ACC112 (cell line): ENCODE data around the gene POLR1B.
A peak's percentile ranks its signal among the peaks of the same experiment; 100 is the strongest.
"Not testable (repeated sequence)": the region's sequence is repeated elsewhere in the genome, so short reads cannot be mapped to it uniquely, and the experiment has no call there.

Experiments used
- H2AFZ ChIP-seq: fragments of 200-600 bp; sonication (generic); one replicate; pipeline ENCODE4 v1.6.0; 2017; ENCODE audit warnings: antibody characterized with exemption, low read length; ENCODE audit not compliant: unreplicated experiment
- H3K27ac ChIP-seq: fragments of 200-600 bp; sonication (generic); 2 replicates; pipeline ENCODE4 v1.5.1; 2014; ENCODE audit warnings: low read depth, mild to moderate bottlenecking, antibody characterized with exemption, low read length, moderate library complexity
- H3K27me3 ChIP-seq: fragments of 200-600 bp; sonication (generic); 2 replicates; pipeline ENCODE4 v1.6.1; 2014; ENCODE audit warnings: mild to moderate bottlenecking, antibody characterized with exemption, low read length, moderate library complexity, mixed read lengths; ENCODE audit not compliant: insufficient read depth
- H3K36me3 ChIP-seq: fragments of 200-600 bp; sonication (generic); 2 replicates; pipeline ENCODE4 v1.6.1; 2016; ENCODE audit warnings: mild to moderate bottlenecking, antibody characterized with exemption, low read length, moderate library complexity, mixed read lengths; ENCODE audit not compliant: insufficient read depth
- H3K4me1 ChIP-seq: fragments of 200-600 bp; sonication (generic); one replicate; pipeline ENCODE4 v1.6.1; 2016; ENCODE audit warnings: low read length, mixed read lengths; ENCODE audit not compliant: insufficient read depth, unreplicated experiment, control insufficient read depth
- H3K4me3 ChIP-seq: fragments of 200-600 bp; sonication (generic); 2 replicates; pipeline ENCODE4 v1.5.1; 2014; ENCODE audit warnings: mild to moderate bottlenecking, low read depth, low read length
- H3K79me2 ChIP-seq: fragments of 200-600 bp; sonication (generic); one replicate; pipeline ENCODE4 v1.6.0; 2016; ENCODE audit warnings: low read length; ENCODE audit not compliant: control insufficient read depth, unreplicated experiment, insufficient read depth

POLR1B gene

DNA sequence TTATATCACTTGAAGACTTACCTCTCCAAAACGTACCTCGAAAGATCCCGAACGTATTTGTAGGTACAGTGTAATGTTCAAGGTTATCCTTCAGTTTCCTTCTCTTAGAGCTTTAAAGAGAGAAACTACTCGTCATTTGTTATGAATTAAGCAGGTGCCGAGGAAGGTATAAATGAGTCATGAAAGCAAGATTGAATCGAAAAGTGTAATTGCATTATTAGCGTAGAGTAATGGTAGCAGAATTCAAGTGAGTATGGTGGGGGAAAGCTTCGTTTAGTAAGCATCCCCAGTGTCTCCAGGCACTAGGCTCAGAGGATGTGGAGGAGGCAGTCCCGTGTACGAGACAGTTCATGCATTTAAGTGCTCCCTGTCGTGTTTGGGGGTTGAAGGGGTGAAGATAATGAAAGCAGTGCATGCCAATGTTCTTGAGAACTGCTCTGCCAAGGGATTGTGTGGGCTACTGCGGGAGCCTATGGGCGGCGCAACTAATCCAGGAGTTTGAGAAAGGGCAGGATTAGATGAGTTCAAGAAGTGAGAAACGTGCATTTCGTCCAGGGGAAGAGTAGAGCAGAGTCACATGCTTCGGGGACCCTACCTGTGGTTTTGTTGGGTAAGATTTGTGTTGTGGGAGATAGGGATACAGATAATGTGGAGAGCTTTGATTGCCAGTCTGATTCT lies 858 bp downstream of the POLR1B start:
- peak overlapping the region; percentile 96 for H3K4me3 ChIP-seq
- H3K27ac ChIP-seq: no peak overlapping the region
- peaks cover 35% of the 10 kb centered on the region for H3K79me2 ChIP-seq
- no peaks in the 10 kb centered on the region for H3K27me3 ChIP-seq
- peaks cover 4% of the 10 kb centered on the region; the same call in 1 of the 2 replicates for H3K36me3 ChIP-seq
- H3K4me1 ChIP-seq: peaks cover 18% of the 10 kb centered on the region
- H2AFZ ChIP-seq: peak overlapping the region; percentile 92

DNA sequence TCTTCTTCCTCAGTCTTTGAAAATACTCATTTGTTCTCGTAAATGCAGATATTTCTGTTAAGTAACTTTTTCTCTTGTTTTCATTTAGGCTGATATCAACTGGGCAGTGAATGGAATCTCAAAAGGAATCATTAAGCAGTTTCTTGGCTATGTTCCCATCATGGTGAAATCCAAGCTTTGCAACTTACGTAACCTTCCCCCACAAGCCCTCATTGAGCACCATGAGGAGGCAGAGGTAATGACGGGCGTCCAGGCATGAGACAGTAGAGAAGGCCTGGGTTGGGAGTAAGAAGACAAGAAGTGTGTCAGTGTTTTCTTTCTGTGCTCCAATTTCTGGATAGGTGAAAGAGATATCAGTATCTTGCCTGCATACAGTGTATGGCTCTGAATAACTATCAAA lies 5.1 kb downstream of the POLR1B start:
- no peaks in the 10 kb centered on the region for H3K27me3 ChIP-seq
- H3K79me2 ChIP-seq: peaks cover 35% of the 10 kb centered on the region
- H3K27ac ChIP-seq: no peak overlapping the region
- H2AFZ ChIP-seq: no peak overlapping the region
- peaks cover 13% of the 10 kb centered on the region for H3K4me1 ChIP-seq
- peaks cover 16% of the 10 kb centered on the region for H3K36me3 ChIP-seq
- no peak overlapping the region for H3K4me3 ChIP-seq

DNA sequence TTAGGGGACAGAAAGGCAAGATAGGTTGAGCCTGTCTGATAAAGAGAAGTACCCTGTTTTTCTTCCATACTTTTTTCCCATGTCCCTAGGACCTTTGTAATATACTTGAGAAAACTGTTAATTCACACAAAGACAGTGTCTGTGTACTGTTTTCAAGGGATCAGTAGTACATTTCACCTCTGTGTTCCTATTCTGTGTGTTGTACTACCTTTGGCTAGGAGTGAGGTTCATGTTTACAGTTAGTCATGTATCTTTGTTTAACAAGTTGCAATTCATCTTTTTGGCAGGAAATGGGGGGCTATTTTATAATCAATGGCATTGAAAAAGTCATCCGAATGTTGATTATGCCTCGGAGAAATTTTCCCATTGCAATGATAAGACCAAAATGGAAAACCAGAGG lies 6.7 kb downstream of the POLR1B start:
- H3K27me3 ChIP-seq: no peaks in the 10 kb centered on the region
- H3K4me1 ChIP-seq: peaks cover 8% of the 10 kb centered on the region
- peaks cover 18% of the 10 kb centered on the region for H3K79me2 ChIP-seq
- no peak overlapping the region for H3K27ac ChIP-seq
- H3K4me3 ChIP-seq: no peak overlapping the region
- no peak overlapping the region for H2AFZ ChIP-seq
- H3K36me3 ChIP-seq: peaks cover 16% of the 10 kb centered on the region

DNA sequence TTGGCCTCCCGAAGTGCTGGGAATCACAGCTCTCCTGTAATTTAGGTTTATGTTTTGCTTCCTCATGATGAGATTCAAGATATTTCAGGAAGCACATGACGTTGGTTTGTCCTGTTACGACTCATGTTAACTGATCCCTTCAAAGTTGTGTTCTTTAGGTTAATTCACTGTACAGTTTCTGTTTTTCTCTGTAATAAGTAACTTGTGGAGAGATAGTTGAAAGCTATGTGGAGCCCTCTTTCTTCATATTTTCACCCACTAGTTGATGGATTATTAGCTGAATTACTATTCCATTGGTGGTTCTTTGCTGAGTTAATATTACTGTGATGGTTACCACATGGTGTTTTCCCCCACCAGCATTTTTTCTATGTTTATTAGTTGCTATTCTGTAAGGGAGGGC lies 23.8 kb downstream of the POLR1B start:
- no peaks in the 10 kb centered on the region for H3K79me2 ChIP-seq

DNA sequence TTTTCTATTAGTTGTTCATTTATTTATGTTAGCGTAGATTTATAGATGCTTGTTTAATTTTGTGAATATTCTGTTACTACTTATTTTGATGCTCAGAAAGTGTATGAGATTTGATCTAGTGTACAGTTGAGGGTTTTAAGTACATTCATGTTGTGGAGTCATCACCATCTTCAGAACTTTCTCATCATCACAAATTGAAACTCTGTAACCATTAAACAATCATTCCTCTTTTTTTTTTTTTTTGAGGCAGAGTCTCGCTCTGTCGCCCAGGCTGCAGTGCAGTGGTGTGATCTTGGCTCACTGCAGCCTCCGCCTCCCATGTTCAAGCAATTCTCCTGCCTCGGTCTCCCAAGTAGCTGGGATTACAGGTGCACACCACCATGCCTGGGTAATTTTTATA lies 24.2 kb downstream of the POLR1B start:
- H3K27me3 ChIP-seq, H2AFZ ChIP-seq, H3K4me3 ChIP-seq, H3K4me1 ChIP-seq, H3K27ac ChIP-seq, H3K79me2 ChIP-seq: not testable (repeated sequence)
- peaks cover 40% of the 10 kb centered on the region for H3K36me3 ChIP-seq

More for the DNA sequence above, 23.8 kb downstream of the POLR1B start:
- Histone ChIP-seq H2AFZ (no peak overlapping the region), H3K27me3 (no peaks in the 10 kb centered on the region), H3K4me1 (no peaks in the 10 kb centered on the region), H3K27ac (no peak overlapping the region), H3K4me3 (no peak overlapping the region), H3K36me3 (peaks cover 40% of the 10 kb centered on the region)

DNA sequence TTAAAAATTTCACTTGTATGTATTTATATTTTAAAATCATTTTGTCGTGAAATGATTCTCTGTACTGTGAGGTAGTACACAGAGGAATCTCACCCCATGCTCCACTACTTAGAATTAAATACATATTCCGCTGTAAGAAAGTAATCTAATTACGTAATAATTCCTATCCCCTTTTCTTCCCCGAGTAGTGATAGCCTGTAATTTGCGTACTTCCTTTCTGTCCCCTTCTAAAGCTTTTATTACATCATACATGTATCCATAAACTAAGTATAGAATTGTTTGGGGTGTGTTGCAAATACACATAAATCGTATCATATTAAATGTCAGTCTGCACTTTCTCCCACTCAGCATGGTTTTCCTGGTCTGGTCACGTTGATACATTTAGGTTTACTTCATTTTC lies 29.7 kb downstream of the POLR1B start:
- H3K36me3 ChIP-seq: peaks cover 58% of the 10 kb centered on the region
- no peaks in the 10 kb centered on the region for H3K79me2 ChIP-seq
- H3K27me3 ChIP-seq: no peaks in the 10 kb centered on the region
- no peak overlapping the region for H3K4me3 ChIP-seq
- no peaks in the 10 kb centered on the region for H3K4me1 ChIP-seq
- H3K27ac ChIP-seq: no peak overlapping the region
- H2AFZ ChIP-seq: no peak overlapping the region

DNA sequence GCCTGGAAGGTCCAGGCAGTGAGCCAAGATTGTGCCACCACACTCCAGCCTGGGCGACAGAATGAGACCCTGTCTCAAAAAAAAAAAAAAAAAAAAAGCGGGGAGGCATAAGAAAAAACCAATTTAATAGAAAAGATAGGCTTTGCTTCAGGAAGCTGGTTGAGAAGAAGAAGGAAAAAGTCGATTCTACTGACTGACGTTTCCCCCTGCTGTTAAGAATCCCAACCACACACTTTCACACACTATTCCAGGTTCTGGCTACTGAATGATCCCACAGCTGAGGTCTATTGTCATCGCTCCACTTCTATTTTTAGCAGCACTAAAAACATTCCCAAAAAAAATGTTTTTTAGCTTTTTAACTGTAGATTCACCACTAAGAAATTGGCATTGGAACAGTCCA lies 35.5 kb downstream of the POLR1B start:
- Histone ChIP-seq H3K4me3 (no peak overlapping the region), H3K4me1 (peaks cover 6% of the 10 kb centered on the region), H3K79me2 (no peaks in the 10 kb centered on the region), H3K36me3 (peaks cover 18% of the 10 kb centered on the region), H3K27me3 (no peaks in the 10 kb centered on the region), H3K27ac (no peak overlapping the region), H2AFZ (no peak overlapping the region)

DNA sequence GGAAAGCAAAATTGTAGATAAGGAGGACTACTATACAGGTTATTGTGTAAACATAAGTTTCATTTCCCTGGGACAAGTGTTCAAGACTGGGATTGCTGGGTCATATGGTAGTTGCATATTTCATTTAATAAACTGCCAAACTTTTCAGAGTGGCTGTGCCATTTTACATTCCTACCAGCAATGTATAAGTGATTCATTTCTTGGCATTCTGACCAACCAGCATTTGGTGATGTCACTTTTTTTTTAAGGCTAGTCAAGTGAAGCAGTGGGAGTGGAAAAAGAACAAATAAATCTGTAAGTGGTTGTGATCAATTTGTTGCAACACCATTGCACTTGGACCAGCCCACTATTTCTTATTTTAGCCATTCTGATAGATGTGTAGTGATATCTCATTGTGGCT lies 37.0 kb downstream of the POLR1B start:
- H3K4me3 ChIP-seq: no peak overlapping the region
- H3K4me1 ChIP-seq: peaks cover 14% of the 10 kb centered on the region
- no peaks in the 10 kb centered on the region for H3K79me2 ChIP-seq
- H3K36me3 ChIP-seq: peaks cover 13% of the 10 kb centered on the region
- no peak overlapping the region for H3K27ac ChIP-seq
- H3K27me3 ChIP-seq: no peaks in the 10 kb centered on the region
- H2AFZ ChIP-seq: no peak overlapping the region

DNA sequence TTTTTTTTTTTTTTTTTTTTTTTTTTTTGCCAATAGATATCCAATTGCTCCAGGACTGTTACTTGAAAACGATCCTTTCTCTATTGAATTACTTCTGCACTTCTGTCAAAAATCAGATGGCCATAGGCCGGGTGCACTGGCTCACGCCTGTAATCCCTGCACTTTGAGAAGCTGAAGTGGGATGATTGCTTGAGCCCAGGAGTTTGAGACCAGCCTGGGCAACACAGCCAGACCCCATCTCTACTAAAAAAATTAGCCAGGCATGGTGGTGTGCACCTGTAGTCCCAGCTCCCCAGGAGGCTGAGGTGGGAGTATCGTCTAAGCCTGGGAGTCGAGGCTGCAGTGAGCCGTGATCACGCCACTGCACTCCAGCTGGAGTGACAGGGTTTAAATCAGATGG lies 37.8 kb downstream of the POLR1B start:
- Histone ChIP-seq H3K27me3 (no peaks in the 10 kb centered on the region), H3K79me2 (no peaks in the 10 kb centered on the region), H3K27ac (no peak overlapping the region), H3K4me3 (no peak overlapping the region), H3K4me1 (peaks cover 17% of the 10 kb centered on the region), H3K36me3 (peaks cover 8% of the 10 kb centered on the region; the same call in 1 of the 2 replicates), H2AFZ (no peak overlapping the region)

DNA sequence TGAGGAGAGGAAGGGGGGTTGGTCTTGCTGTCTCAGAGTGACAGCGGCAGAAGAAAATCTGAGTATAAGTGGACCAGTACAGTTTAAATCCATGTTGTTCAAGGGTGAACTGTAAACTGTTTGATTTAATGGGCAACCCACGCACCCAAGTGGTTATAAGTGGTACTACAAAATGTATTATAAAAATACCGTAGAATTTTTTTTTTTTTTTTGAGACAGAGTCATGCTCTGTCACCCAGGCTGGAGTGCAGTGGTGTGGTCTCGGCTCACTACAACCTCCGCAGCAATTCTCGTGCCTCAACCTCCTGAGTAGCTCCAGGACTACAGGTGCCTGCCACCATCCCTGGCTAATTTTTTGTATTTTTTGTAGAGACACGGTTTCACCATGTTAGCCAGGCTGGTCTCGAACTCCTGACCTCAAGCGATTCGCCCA lies 40.1 kb downstream of the POLR1B start:
- Histone ChIP-seq H2AFZ (no peak overlapping the region), H3K27ac (no peak overlapping the region), H3K4me3 (no peak overlapping the region), H3K4me1 (peaks cover 22% of the 10 kb centered on the region), H3K79me2 (no peaks in the 10 kb centered on the region), H3K36me3 (no peaks in the 10 kb centered on the region), H3K27me3 (no peaks in the 10 kb centered on the region)

DNA sequence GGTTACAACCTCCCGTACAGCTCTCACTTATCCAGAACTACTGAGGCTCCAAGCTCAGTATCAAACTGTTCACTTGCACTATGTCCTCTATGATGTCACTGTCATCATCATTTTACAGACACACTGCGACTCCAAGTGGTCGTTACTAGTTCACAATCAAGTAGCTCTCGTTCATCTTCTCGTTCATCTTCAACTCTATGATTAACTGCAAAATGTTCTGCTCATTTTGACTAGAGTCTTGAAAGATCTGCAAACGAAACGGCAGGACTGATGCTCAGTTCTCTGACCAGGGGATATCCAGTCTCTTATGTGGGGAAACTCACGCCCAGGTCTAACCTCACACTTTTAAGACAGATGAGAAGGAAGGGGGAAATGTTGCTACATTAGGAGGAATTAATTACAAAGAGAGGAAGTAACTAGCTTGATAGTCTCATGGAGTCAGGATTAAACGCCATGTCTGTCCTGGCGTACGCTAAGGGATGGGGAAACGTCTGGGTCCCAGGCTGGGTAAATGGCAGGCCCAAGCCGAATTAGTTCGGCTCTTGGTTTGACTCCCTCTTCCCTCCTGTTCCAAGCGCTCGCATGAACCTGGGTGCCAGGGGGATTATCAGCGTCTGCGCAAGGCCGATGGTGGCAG lies 41.4 kb downstream of the POLR1B start:
- H3K79me2 ChIP-seq: no peaks in the 10 kb centered on the region
- H3K27me3 ChIP-seq: no peaks in the 10 kb centered on the region
- H3K4me1 ChIP-seq: peaks cover 22% of the 10 kb centered on the region
- H3K36me3 ChIP-seq: no peaks in the 10 kb centered on the region
- peak overlapping the region; percentile 89 for H2AFZ ChIP-seq
- peak overlapping the region; percentile 90 for H3K4me3 ChIP-seq
- H3K27ac ChIP-seq: peak overlapping the region; percentile 96
